ENCODE measurements around the gene ARHGAP24.
"Not testable (repeated sequence)": the region's sequence is repeated elsewhere in the genome, so short reads cannot be mapped to it uniquely, and the experiment has no call there.

ARHGAP24 gene

DNA sequence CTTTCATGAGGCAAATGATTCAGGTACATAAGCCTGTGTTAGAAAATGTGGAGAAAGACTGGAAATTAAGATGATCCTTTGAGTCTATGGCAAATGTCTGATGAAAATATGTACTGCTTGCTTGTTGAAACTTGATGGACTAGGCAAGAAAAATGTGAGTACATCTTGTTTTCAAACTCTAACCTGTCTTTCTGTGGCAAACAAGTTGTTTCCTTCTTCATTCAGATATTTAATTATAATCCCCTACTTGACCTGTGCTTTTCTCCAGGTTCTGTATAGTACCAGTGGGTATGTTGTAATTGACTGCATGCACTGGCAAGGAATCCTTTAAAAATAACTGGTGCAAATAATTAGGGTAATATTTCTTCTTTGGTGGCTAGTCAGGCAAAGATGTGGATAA is 136.7 kb downstream of the ARHGAP24 start:
- in situ Hi-C loops (cut with HindIII; ENCODE audit: low pct_ligation_motif_present, low pct_unique_long_range_greater_than_20kb, low sequenced_read_pairs) = no loop called here

DNA sequence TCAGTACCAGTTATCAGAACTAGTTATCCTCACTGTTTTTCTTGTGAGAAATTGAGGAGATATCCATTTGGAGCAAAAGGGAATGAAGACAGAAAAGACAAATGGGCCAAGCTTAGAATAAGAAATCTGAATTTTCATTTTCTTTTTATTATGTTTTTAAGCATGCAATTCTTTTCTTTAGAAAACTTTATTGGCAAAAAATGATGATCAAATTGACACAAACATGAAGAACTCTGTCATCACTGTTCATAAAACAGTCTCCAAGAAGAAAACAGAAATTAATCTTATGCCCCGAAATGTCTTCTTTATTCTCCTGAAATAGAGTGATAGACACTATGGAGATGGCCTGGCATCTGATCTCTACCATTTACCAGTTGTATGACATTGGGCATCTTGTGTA is 139.0 kb downstream of the ARHGAP24 start:
- in situ Hi-C loops (cut with HindIII; ENCODE audit: low pct_ligation_motif_present, low pct_unique_long_range_greater_than_20kb, low sequenced_read_pairs) = no loop called here
- no peak for DNase-seq

More for the DNA sequence above, 136.7 kb downstream of the ARHGAP24 start:
- DNase-seq = no peak

DNA sequence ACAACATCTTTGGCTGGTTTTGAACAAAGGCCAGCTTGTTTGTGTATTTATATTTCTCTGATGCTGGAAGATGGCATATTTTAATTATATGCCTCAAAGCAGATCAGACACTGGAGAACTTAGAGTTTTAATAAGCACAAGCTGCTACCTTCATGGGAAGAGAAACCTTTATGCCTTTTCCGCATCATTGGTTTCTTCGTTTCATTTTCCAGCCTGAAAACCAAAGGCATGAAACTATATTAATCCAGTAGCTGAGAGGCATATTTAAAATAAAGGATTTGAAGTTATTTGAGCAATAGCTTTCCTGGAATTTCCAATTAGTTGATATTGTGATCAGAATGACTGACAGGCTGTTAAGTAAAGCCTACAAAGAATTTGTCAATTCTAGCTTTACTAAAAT is 141.0 kb downstream of the ARHGAP24 start:
- DNase-seq = no peak
- in situ Hi-C loops (cut with HindIII; ENCODE audit: low pct_ligation_motif_present, low pct_unique_long_range_greater_than_20kb, low sequenced_read_pairs) = no loop called here

DNA sequence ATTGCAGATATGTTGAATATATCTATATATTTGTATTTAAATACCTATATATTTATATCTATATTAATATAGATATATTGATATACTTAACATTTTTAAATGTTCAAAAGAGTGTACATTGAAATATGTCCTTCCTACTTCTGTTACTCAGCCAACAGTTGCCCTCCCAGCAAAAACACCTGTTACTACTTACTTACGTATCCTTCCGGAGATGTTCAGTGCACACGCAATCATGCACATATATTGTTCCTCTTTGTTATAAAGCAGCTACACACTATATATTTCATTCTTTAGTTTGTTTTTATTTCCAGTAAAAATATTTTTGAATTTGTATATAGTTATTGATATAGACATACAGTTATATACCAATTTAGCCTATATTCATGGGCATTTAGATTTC is 142.3 kb downstream of the ARHGAP24 start:
- in situ Hi-C loops (cut with HindIII; ENCODE audit: low pct_ligation_motif_present, low pct_unique_long_range_greater_than_20kb, low sequenced_read_pairs) = no loop called here
- DNase-seq = no peak

DNA sequence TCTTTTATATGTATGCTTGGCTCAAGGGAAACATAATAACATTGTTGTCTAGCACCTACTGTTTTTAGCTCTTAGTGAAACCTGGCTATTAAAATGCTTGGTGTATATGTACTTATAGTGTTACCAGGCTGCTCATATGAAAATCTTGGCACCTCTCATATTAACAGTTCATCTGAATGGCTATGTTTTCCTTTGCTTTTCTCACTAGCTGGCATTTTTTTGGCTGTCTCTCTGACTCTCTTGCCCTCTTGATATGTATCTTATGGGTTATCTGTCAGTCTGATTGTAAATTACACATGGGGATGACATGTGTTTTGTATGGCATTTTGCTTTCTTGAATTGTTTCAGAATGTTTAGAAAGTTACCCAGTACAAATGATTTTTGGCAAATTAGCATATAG is 158.0 kb downstream of the ARHGAP24 start:
- no peak for DNase-seq
- in situ Hi-C loops (cut with HindIII; ENCODE audit: low pct_ligation_motif_present, low pct_unique_long_range_greater_than_20kb, low sequenced_read_pairs) = no loop called here

DNA sequence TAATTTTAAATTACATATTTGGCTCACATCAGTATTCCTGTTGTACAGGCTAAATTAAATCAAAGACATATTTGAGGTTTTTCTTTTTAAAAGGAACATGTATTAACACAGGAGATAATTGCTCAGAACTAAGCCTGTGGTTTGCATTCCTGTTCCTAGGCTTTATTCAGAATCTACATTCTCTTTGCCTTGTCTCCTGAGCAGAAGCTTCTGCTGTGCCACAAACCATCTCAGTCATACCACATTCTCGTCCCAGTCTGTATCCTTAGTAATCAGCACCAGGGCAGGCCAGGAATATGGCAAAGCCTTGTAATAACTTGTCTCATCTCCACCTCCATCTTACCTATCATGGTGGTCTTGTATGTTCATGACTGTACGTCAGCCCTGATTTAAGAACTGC is 162.8 kb downstream of the ARHGAP24 start:
- DNase-seq = no peak
- in situ Hi-C loops (cut with HindIII; ENCODE audit: low pct_ligation_motif_present, low pct_unique_long_range_greater_than_20kb, low sequenced_read_pairs) = no loop called here

DNA sequence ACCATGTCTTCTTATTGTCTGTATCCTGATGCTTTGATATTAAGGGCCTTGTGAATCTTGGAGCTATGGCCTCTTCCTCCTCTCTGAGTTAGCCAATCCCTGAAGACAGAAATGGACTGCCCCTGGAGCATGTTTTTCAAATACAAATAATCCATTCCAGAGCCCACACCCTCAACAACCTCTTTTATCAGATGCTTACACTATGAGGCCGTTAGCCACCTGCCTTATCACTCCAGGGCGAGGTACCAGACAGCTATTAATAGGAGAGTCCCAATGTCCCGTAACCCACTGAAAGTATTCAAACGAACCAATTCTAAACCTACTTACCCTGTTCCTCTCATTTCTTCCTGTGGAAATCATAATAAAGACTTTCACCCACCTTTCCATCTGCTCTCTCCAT is 165.0 kb downstream of the ARHGAP24 start:
- in situ Hi-C loops (cut with HindIII; ENCODE audit: low pct_ligation_motif_present, low pct_unique_long_range_greater_than_20kb, low sequenced_read_pairs) = no loop called here
- no peak for DNase-seq

DNA sequence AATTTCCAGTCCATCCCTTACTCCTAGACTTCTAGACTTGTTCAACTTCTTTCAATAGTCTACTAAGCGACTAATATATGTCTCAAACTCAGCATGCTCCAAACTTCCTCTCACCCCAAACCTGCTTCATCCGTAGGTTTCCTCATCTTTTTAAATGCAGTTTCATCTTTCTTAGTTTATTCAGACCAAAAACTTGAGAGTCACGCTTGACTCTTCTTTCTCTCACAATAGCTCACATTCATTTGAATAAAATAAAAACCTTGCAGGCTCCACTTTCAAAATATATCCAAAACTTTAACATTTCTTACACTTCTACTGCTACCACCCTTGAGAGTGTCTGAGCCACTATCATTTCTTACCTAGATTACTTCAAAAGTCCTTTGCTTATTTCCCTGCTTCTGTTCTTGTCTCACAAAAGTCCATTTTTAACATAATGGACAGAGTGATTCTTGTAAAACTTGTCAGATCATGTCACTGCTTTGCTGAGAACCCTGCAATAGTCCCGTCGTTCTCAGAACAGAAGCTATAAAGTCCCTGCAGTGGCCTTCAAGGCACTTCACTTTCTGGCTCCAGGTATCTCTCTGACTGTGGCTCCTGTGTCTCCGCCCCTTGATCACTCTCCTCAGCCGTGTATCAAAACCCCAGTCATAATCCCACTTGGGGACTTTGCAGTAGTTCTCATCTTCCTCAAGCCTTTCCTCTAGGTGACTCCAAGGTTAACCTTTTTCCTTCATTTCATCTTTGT is 167.6 kb downstream of the ARHGAP24 start:
- DNase-seq = no peak
- in situ Hi-C loops (cut with HindIII; ENCODE audit: low pct_ligation_motif_present, low pct_unique_long_range_greater_than_20kb, low sequenced_read_pairs) = no loop called here

DNA sequence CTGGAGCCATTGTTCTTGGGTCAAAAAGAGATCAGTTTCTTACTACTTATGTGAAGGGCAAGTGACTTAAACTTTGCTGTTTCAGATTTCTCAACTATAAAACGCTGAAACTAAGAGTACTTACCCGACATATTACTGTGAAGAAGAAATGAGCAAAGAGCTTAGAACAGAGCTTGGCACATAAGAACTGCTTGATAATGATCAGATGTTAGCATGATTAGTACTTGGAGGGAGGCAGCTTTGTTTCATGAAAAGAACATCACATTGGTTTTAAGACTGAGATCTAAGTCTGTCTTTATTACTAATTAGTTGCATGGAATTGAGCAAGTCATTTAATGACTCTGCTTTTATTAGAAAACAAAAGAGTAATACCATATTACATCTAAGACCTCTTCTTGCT is 169.1 kb downstream of the ARHGAP24 start:
- in situ Hi-C loops (cut with HindIII; ENCODE audit: low pct_ligation_motif_present, low pct_unique_long_range_greater_than_20kb, low sequenced_read_pairs) = no loop called here
- no peak for DNase-seq

DNA sequence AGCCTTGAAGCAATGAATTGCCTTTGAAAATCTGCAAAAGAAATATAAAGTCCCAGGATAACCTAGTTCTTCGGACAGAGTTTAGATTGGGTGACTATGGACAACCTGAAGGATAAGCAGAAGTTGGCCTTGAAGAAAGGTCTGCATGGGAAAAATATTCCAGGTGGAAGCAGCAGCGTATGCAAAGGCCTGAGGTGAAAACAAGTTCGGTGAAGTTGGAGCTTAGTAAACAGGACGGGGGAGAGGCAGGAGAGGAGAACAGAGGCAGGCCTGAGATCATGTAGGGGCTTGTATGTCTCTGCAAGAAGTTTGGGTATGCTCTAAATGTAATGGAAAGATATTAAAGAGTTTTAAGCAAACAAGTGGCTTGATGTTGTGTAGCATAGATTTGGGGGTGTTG is 176.0 kb downstream of the ARHGAP24 start:
- DNase-seq = no peak
- in situ Hi-C loops (cut with HindIII; ENCODE audit: low pct_ligation_motif_present, low pct_unique_long_range_greater_than_20kb, low sequenced_read_pairs) = no loop called here

DNA sequence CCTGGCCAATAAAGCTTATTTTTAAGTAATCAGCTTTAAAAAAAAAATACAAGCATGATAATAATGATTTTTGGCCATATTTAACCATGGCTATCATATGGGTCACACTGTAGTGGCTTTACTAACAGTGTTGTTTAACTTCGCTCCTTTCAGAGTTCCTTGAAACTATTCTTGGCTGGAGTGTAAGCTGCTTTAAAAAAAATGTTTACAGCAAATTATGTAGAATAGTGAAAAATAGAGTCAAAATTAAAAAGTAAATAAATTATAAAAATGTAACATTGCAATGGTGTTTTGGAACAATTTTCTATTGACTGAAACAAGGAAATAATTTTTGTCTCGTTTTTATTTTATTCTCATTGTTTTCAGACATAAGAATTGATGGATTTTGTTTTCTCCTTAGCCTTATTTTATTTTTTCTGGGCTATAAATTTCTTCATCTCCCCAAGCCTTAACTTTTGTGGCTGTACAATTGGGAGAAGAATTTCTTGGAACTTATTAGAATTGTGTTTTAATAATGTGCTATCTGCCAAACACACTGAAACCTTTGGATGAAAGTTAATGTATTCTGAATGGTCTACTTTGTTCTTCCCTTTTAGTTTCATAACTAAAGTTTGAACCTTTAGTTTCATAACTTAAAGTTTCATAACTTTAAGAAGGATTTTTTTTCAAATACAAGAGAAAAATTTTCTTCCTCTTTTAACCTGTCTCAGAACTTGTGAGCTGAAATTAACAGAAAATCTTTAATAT is 182.0 kb downstream of the ARHGAP24 start:
- in situ Hi-C loops (cut with HindIII; ENCODE audit: low pct_ligation_motif_present, low pct_unique_long_range_greater_than_20kb, low sequenced_read_pairs) = no loop called here

DNA sequence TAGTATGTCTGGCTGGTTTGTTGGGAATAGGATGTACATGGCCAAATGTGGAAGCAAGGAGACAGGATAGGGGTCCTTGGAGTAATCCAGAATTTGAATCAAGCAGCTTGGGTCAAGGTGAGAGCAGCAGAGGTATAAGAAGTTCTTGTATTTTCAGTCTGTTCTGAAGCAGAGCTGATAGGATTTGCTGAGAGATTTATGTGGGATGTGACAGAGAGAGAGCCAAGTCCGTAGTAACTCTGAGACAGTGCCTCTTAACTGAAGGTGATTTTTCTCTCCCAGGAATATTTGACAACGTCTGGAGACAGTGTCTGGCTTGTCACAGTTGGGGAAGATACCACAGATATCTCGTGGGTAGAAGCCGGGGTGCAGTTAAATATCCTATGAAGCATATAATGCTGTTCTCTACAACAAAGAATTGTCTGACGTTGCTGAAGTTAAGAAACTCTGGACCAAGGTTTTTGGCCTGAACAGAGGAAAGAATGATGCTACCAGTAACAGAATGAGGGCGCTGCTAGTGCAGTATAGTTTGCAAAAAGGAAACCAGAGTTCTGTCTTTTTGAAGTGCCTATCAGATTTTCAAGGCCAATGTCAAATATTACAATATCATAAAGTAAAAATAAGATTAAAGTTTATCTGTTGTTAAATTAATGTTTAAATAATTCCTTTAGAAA is 184.0 kb downstream of the ARHGAP24 start:
- no peak for DNase-seq
- in situ Hi-C loops (cut with HindIII; ENCODE audit: low pct_ligation_motif_present, low pct_unique_long_range_greater_than_20kb, low sequenced_read_pairs) = no loop called here

More for the DNA sequence above, 182.0 kb downstream of the ARHGAP24 start:
- DNase-seq = no peak

DNA sequence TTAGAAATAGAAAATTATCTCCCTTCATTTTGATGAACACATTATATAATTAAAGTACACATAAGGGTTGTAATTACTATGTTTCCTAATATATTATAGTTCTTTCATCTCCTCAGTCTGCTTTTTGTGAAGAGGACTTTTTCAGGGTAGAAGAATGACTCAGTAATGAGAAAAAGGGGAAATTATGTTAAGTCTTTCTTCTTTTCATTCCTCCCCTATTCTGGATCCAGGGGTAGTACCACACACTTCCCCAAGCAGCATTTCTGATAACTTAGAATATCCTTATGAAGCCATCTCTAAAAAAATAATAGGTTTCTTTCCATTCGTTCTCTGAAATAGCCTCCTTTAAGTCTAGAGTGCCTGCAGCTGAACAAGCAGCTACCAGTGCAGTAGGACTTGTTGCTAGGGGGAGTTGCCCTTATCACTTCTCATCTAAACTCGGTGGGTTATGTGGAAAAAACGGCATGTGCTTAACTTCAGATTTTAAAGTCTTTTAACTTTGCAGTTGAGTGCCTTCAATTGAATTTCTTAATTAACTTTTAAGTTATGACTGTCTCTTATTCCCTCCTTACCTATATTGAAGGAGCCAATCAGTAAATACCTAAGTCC is 184.8 kb downstream of the ARHGAP24 start:
- DNase-seq = no peak
- in situ Hi-C loops (cut with HindIII; ENCODE audit: low pct_ligation_motif_present, low pct_unique_long_range_greater_than_20kb, low sequenced_read_pairs) = no loop called here

DNA sequence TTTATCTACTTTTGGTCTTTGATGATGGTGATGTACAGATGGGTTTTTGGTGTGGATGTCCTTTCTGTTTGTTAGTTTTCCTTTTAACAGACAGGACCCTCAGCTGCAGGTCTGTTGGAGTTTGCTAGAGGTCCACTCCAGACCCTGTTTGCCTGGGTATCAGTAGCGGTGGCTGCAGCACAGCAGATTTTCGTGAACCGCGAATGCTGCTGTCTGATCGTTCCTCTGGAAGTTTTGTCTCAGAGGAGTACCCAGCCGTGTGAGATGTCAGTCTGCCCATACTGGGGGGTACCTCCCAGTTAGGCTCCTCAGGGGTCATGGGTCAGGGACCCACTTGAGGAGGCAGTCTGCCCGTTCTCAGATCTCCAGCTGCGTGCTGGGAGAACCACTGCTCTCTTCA is 191.7 kb downstream of the ARHGAP24 start:
- in situ Hi-C loops (cut with HindIII; ENCODE audit: low pct_ligation_motif_present, low pct_unique_long_range_greater_than_20kb, low sequenced_read_pairs); DNase-seq: not testable (repeated sequence)

DNA sequence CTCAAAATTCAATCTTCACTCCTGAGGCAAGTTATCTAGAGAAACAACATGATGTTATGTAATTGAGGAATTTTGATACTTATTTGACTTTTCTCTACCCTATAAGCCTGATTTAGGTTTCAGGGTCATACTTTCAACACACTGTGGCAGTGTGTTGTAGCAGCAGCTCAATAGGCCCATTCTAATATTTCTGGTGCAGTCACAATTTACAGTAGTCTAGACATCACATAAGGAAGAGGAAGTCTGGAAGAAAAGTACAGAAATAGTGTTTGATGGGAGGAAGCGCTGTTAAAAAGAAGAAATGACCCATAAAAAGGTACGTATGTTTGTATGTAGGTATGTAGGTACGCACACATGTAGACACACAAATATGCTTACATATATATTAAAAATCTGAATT is 194.3 kb downstream of the ARHGAP24 start:
- no peak for DNase-seq
- in situ Hi-C loops (cut with HindIII; ENCODE audit: low pct_ligation_motif_present, low pct_unique_long_range_greater_than_20kb, low sequenced_read_pairs) = no loop called here

DNA sequence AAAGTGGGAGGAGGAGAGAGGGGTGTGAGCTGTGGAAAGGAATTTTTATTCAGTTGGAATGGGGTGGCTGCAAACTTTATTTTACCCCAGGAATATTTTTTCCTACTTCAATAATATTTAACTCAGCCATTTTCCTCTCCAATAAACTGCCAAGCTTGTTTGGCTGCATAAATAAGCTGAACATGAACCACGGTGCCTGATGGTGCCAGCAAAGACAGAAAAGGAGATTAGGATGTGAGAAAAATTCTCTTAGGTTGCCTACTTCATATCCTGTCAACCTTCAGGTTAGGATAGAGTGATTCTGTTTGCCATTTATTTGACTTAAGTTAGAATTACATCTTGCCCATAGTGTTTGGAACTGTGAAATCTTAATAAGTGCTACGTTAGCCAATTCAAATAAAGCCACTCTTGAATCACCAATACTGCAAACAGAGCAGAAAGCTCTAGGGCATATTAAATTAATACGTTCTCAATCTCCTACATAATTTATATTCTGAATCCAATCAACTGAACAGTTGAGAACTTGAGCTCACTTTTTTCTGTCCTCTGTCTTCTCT is 195.1 kb downstream of the ARHGAP24 start:
- in situ Hi-C loops (cut with HindIII; ENCODE audit: low pct_ligation_motif_present, low pct_unique_long_range_greater_than_20kb, low sequenced_read_pairs) = no loop called here
- no peak for DNase-seq

DNA sequence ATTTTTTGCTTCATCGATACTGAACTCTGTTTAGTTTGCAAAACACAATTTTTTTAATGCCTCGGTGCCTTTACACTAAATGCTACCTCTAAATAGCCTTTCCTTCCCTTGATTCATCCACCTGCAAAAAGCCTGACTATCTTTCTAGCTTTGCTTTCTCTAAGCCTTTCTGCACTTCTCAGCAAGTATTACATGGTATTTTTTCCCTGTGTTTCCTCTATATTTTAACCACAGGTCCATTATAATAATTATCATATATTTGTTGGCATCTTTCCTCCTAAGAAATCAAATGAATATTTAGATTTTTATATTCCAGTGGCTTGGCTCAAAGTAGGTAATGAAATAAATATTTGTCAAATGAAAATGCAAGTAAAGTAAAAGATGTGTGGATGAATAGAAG is 196.2 kb downstream of the ARHGAP24 start:
- in situ Hi-C loops (cut with HindIII; ENCODE audit: low pct_ligation_motif_present, low pct_unique_long_range_greater_than_20kb, low sequenced_read_pairs) = no loop called here
- DNase-seq = no peak

DNA sequence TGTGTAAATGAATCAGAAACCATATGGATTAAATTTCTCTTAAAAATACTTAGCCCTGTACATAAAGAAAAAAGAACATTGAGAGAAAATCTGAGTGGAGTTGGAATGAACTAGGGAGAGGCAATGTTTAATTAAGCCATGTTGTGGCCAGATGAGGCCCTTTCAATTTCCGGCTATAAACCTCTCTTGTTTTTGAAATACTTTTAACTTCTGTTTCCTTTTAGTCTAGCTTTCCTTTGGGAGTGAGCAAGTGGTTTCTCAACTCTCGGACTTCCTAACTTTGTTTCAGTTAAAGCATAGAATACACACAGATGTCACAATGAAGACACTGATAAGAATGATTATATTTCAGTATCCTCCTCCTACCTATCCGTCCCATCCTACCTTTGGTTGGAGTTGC is 197.2 kb downstream of the ARHGAP24 start:
- DNase-seq = no peak

DNA sequence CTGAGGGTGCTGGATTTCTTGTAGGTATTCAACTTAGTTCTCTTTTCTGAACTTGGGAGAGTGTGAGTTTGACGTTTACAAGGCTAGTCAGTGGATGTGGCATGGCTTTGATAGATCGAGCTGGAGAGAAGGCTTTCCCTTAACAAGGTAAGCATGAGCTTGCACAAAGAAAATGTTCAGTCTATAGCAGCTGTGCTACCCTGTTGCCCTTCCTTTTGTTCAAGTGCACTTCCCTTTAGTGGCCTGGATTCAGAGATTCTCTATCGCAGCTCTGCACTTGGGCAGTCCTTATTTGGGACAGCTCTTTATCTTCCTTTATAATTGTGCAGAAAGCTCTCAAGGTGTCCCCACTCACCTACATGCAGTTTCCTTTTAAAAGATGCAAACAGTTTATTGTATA is 198.0 kb downstream of the ARHGAP24 start:
- in situ Hi-C loops (cut with HindIII; ENCODE audit: low pct_ligation_motif_present, low pct_unique_long_range_greater_than_20kb, low sequenced_read_pairs) = no loop called here
- no peak for DNase-seq

More for the DNA sequence above, 197.2 kb downstream of the ARHGAP24 start:
- in situ Hi-C loops (cut with HindIII; ENCODE audit: low pct_ligation_motif_present, low pct_unique_long_range_greater_than_20kb, low sequenced_read_pairs) = no loop called here
